ENCODE data around the gene TEC.
"Not testable (repeated sequence)": the region's sequence is repeated elsewhere in the genome, so short reads cannot be mapped to it uniquely, and the experiment has no call there.

DNA sequence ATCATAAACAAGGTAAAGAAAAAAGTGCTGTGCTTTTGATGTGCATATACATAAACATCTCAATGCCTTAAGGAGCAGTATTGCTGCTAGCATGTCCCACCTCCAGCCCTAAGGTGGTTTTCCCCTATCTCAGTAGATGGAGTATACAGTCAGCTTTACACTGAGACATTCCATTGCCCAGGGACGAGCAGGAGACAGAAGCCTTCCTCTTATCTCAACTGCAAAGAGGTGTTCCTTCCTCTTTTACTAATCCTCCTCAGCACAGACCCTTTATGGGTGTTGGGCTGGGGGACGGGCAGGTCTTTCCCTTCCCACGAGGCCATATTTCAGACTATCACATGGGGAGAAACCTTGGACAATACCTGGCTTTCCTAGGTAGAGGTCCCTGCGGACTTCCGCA is 16.0 kb upstream of the TEC start:
- TF ChIP-seq, protein P1, sequence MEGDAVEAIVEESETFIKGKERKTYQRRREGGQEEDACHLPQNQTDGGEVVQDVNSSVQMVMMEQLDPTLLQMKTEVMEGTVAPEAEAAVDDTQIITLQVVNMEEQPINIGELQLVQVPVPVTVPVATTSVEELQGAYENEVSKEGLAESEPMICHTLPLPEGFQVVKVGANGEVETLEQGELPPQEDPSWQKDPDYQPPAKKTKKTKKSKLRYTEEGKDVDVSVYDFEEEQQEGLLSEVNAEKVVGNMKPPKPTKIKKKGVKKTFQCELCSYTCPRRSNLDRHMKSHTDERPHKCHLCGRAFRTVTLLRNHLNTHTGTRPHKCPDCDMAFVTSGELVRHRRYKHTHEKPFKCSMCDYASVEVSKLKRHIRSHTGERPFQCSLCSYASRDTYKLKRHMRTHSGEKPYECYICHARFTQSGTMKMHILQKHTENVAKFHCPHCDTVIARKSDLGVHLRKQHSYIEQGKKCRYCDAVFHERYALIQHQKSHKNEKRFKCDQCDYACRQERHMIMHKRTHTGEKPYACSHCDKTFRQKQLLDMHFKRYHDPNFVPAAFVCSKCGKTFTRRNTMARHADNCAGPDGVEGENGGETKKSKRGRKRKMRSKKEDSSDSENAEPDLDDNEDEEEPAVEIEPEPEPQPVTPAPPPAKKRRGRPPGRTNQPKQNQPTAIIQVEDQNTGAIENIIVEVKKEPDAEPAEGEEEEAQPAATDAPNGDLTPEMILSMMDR (IDR thresholded peaks at IDR 0.05 in 4 of 5, conservative IDR thresholded peaks at IDR 0.05 in 1 of 5), result not testable (repeated sequence)
- not testable (repeated sequence) for TF ChIP-seq POLR2A (IDR thresholded peaks at IDR 0.05)

Measured in gastrocnemius medialis (tissue), 4 donors.